OCI-LY1 (cell line): ENCODE data around the gene TRABD2A.

Source experiments
- H2AFZ ChIP-seq: fragments of 200-600 bp; sonication (generic), shearing (Covaris generic); 2 replicates; pipeline ENCODE4 v1.6.0; 2014; ENCODE audit warnings: antibody characterized with exemption, mild to moderate bottlenecking, low read length
- H3F3A ChIP-seq: fragments of 200-600 bp; sonication (generic), shearing (Covaris generic); 2 replicates; pipeline ENCODE4 v1.6.0; 2014; ENCODE audit warnings: mild to moderate bottlenecking, antibody characterized with exemption, low read length, moderate library complexity; ENCODE audit not compliant: insufficient read depth
- H3K27ac ChIP-seq: fragments of 200-600 bp; sonication (generic); 2 replicates; pipeline ENCODE4 v1.5.1; 2014; ENCODE audit warnings: low read length, mixed run types, mild to moderate bottlenecking, low read depth; ENCODE audit not compliant: poor library complexity, severe bottlenecking
- H3K27me3 ChIP-seq: fragments of 200-600 bp; sonication (generic); 2 replicates; pipeline ENCODE4 v1.6.0; 2014; ENCODE audit warnings: antibody characterized with exemption, mild to moderate bottlenecking, low read length, moderate library complexity; ENCODE audit not compliant: insufficient read depth
- H3K36me3 ChIP-seq: fragments of 200-600 bp; sonication (generic); 2 replicates; pipeline ENCODE4 v1.6.1; 2014; ENCODE audit warnings: mild to moderate bottlenecking, antibody characterized with exemption, low read length, moderate library complexity, mixed read lengths; ENCODE audit not compliant: insufficient read depth
- H3K4me1 ChIP-seq: fragments of 200-600 bp; sonication (generic); 2 replicates; pipeline ENCODE4 v1.5.1; 2014; ENCODE audit warnings: mild to moderate bottlenecking, low read length, moderate library complexity; ENCODE audit not compliant: insufficient read depth, severe bottlenecking
- H3K4me2 ChIP-seq: fragments of 200-600 bp; sonication (generic), shearing (Covaris generic); 2 replicates; pipeline ENCODE4 v1.6.1; 2014; ENCODE audit warnings: low read length
- H3K4me3 ChIP-seq: fragments of 200-600 bp; sonication (generic); 2 replicates; pipeline ENCODE4 v1.5.1; 2014; ENCODE audit warnings: low read length, low read depth, mild to moderate bottlenecking, mixed read lengths; ENCODE audit not compliant: poor library complexity, severe bottlenecking
- H3K79me2 ChIP-seq: fragments of 200-600 bp; shearing (Covaris generic); 2 replicates; pipeline ENCODE4 v1.6.1; 2016; ENCODE audit warnings: mixed run types, low read length, mixed read lengths; ENCODE audit not compliant: insufficient read depth
- H3K9ac ChIP-seq: fragments of 200-600 bp; sonication (generic), shearing (Covaris generic); 2 replicates; pipeline ENCODE4 v1.6.1; 2014; ENCODE audit warnings: mild to moderate bottlenecking, low read length, mixed read lengths
- H3K9me2 ChIP-seq: fragments of 200-600 bp; sonication (generic), shearing (Covaris generic); 2 replicates; pipeline ENCODE4 v1.6.1; 2014; ENCODE audit warnings: low read depth, mild to moderate bottlenecking, low read length, mixed read lengths
- H3K9me3 ChIP-seq: fragments of 200-600 bp; shearing (Covaris generic); 2 replicates; pipeline ENCODE4 v1.6.1; 2014; ENCODE audit warnings: low read length, mixed read lengths
- H4K20me1 ChIP-seq: fragments of 200-600 bp; sonication (generic), shearing (Covaris generic); 2 replicates; pipeline ENCODE4 v1.6.0; 2016; ENCODE audit warnings: mild to moderate bottlenecking, low read length; ENCODE audit not compliant: insufficient read depth
- EZH2 ChIP-seq: fragments of 200-600 bp; sonication (generic), shearing (Covaris generic); IDR thresholded peaks from 2 replicates; pipeline ENCODE4 v1.8.0; 2017; ENCODE audit warnings: borderline replicate concordance, mixed run types, mild to moderate bottlenecking, antibody characterized with exemption, low read length, moderate library complexity, mixed read lengths
- TF ChIP-seq, protein P1 (sequence below): fragments of 200-600 bp; sonication (generic), shearing (Covaris generic); IDR thresholded peaks from 2 replicates; pipeline ENCODE4 v1.5.1; 2017; ENCODE audit warnings: mild to moderate bottlenecking, antibody characterized with exemption, low read length, moderate library complexity, mixed read lengths

The TRABD2A gene

DNA sequence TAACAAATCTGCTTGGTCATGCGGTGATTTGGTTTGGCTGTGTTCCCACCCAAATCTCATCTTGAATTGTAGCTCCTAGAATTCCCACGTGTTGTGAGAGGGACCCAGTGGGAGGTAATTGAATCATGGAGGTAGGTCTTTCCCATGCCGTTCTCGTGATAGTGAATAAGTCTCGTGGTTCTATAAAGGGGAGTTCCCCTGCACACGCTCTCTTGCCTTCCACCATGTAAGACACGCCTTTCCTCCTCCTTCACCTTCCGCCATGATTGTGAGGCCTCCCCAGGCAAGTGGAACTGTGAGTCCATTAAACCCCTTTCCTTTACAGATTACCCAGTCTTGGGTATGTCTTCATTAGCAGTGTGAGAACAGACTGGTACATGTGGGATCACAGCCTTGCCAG lies 36.7 kb downstream of the TRABD2A start:
- no peak for TF ChIP-seq EZH2

DNA sequence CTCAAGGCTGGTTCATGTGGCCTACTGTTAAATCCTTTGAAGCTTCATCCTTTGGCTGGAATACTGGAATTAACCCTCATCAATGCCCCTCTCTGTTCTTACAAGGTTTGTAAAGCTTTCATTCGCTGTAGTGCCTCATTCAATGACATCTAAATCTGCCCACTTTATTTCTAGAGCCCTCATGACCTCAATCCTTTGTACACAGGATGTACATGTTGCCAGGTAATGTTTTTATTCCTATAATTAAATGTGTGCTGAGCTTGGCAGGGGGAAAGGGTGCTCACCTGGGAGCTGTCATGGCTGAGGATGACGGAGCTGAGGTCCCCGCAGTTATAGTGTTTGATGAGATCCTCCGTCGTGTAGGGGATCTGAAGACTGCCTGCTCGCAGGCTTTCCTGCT lies 39.3 kb downstream of the TRABD2A start:
- Histone ChIP-seq H3K4me2 (no peak overlapping the region), H3K9me2 (no peaks in the 10 kb centered on the region), H4K20me1 (no peaks in the 10 kb centered on the region), H3K27me3 (no peaks in the 10 kb centered on the region), H3K9ac (no peak overlapping the region), H3F3A (no peaks in the 10 kb centered on the region), H3K36me3 (no peaks in the 10 kb centered on the region), H3K4me1 (no peaks in the 10 kb centered on the region), H3K27ac (no peak overlapping the region), H3K4me3 (no peak overlapping the region), H2AFZ (no peak overlapping the region), H3K79me2 (no peaks in the 10 kb centered on the region), H3K9me3 (no peaks in the 10 kb centered on the region)
- TF ChIP-seq, protein P1, sequence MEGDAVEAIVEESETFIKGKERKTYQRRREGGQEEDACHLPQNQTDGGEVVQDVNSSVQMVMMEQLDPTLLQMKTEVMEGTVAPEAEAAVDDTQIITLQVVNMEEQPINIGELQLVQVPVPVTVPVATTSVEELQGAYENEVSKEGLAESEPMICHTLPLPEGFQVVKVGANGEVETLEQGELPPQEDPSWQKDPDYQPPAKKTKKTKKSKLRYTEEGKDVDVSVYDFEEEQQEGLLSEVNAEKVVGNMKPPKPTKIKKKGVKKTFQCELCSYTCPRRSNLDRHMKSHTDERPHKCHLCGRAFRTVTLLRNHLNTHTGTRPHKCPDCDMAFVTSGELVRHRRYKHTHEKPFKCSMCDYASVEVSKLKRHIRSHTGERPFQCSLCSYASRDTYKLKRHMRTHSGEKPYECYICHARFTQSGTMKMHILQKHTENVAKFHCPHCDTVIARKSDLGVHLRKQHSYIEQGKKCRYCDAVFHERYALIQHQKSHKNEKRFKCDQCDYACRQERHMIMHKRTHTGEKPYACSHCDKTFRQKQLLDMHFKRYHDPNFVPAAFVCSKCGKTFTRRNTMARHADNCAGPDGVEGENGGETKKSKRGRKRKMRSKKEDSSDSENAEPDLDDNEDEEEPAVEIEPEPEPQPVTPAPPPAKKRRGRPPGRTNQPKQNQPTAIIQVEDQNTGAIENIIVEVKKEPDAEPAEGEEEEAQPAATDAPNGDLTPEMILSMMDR, result no peak
- no peak for TF ChIP-seq EZH2

More for the DNA sequence above, 36.7 kb downstream of the TRABD2A start:
- Histone ChIP-seq H3K9ac (no peak overlapping the region), H3K4me2 (no peak overlapping the region), H2AFZ (no peak overlapping the region), H3K36me3 (no peaks in the 10 kb centered on the region), H3K79me2 (no peaks in the 10 kb centered on the region), H3F3A (no peaks in the 10 kb centered on the region), H3K4me3 (no peak overlapping the region), H3K27me3 (no peaks in the 10 kb centered on the region), H3K9me2 (no peaks in the 10 kb centered on the region), H4K20me1 (no peaks in the 10 kb centered on the region), H3K27ac (no peak overlapping the region), H3K9me3 (no peaks in the 10 kb centered on the region), H3K4me1 (no peaks in the 10 kb centered on the region)

DNA sequence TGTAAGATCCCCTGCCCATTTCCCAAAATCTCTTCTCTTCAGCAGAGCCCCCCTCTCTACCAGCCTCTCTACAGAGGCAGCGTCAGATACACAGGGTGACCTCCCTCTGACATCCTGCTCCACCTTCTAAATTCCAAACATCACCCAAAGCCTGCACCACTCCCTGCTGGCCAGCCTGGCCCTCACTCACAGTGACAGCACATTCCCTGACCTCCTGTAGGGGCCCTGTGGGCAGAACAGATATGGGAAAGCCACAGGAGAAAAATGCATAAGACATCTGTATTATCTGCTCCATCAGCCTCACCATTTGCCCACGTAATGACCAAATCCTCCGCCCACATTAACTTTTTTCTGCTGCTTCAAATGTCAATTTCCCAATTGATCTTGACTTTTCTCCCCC lies 40.6 kb downstream of the TRABD2A start:
- H3K4me3 ChIP-seq, result no peak overlapping the region
- no peaks in the 10 kb centered on the region for H4K20me1 ChIP-seq
- no peaks in the 10 kb centered on the region for H3K9me2 ChIP-seq
- no peaks in the 10 kb centered on the region for H3K9me3 ChIP-seq
- no peak overlapping the region for H2AFZ ChIP-seq
- no peak overlapping the region for H3K4me2 ChIP-seq
- no peaks in the 10 kb centered on the region for H3K27me3 ChIP-seq
- no peaks in the 10 kb centered on the region for H3F3A ChIP-seq
- H3K4me1 ChIP-seq, result no peaks in the 10 kb centered on the region
- H3K79me2 ChIP-seq, result no peaks in the 10 kb centered on the region
- H3K36me3 ChIP-seq, result no peaks in the 10 kb centered on the region
- TF ChIP-seq, protein P1, result no peak
- no peak for TF ChIP-seq EZH2
- no peak overlapping the region for H3K27ac ChIP-seq
- no peak overlapping the region for H3K9ac ChIP-seq

DNA sequence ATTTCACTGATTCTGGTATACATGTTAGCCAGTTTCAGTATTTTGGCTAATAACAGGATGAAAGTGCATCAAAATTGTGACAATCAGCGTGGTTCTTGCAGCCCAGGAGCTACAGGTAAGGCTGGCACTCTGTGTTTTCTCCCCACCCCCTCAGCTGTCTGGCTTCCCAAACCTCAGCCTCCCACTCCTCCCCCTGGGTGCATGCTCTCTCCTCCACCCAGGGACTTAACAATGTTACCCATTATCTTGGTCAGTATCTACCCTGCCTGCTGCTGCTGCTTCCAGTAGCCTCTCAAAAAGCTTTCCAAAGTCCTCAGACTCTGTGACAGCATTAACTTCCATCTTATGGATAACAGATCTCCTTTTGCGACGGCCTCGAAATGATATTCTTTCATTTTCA lies 41.0 kb downstream of the TRABD2A start:
- H3K79me2 ChIP-seq, result no peaks in the 10 kb centered on the region

More for the DNA sequence above, 41.0 kb downstream of the TRABD2A start:
- Histone ChIP-seq H3K27ac (no peak overlapping the region), H3F3A (no peaks in the 10 kb centered on the region), H3K27me3 (no peaks in the 10 kb centered on the region), H3K36me3 (no peaks in the 10 kb centered on the region), H3K9me2 (no peaks in the 10 kb centered on the region), H4K20me1 (no peaks in the 10 kb centered on the region), H3K9ac (no peak overlapping the region), H3K4me1 (no peaks in the 10 kb centered on the region), H2AFZ (no peak overlapping the region), H3K9me3 (no peaks in the 10 kb centered on the region), H3K4me2 (no peak overlapping the region), H3K4me3 (no peak overlapping the region)
- TF ChIP-seq, protein P1, result no peak
- no peak for TF ChIP-seq EZH2
